HCT116 (cell line): ENCODE data around the gene HSP90AB1. TPM values are rescaled to one million over a fixed set of nuclear protein-coding genes. Genes with fewer than 3 reads are reported as not detected.

ENCODE experiments used
- ATAC-seq: fragments of 200-7000 bp; cut with Tn5 transposase; 2 replicates; pipeline ENCODE4 v1.9.1; 2020; ENCODE audit warnings: mild to moderate bottlenecking, moderate library complexity
- BruUV-seq: library from RNA; stranded (reverse); fragments of 400-500 nt; replicated peaks from 2 replicates; lab custom pipeline; 2021; lab: Mats Ljungman, UMichigan
- CTCF ChIA-PET: fragments of 300-600 bp; sonication (Branson Sonifier 250); formaldehyde crosslinking; loops from one replicate; lab custom pipeline; 2021; ENCODE audit warnings: antibody characterized with exemption; lab: Charles Lee
- POLR2A ChIA-PET: fragments of 300-600, 350-600 bp; sonication (Branson Sonifier 250); formaldehyde crosslinking; loops from one replicate; lab custom pipeline; 2021; ENCODE audit warnings: antibody characterized with exemption; lab: Charles Lee
- RAD21 ChIA-PET, 2 experiments: fragments of 300-600 bp; sonication (Branson Sonifier 250); formaldehyde crosslinking; loops; one replicate each; lab custom pipeline; 2023; ENCODE audit warnings: low total read pairs in 2 of 2; ENCODE audit not compliant: uncharacterized antibody in 2 of 2, unreplicated experiment in 2 of 2, low non-redundant PET in 1 of 2; lab: Charles Lee
- DNase-seq: peaks from one replicate; pipeline ENCODE4 v3.0.0-alpha.2; 2010; ENCODE audit warnings: low read depth, low spot score
- H2AFZ ChIP-seq: fragments of 200-600 bp; shearing (Covaris generic), sonication (generic); 2 replicates; pipeline ENCODE4 v1.6.1; 2017; ENCODE audit warnings: low read depth, mixed run types, mixed read lengths, antibody characterized with exemption, low read length; ENCODE audit not compliant: poor library complexity, severe bottlenecking
- H3K27ac ChIP-seq: 2 replicates; pipeline ENCODE4 v1.5.1; 2012; ENCODE audit warnings: low read depth, low read length
- H3K27me3 ChIP-seq: fragments of 200-600 bp; sonication (generic); 2 replicates; pipeline ENCODE4 v1.6.1; 2016; ENCODE audit warnings: mixed run types, low read length, mixed read lengths; ENCODE audit not compliant: insufficient read depth
- H3K36me3 ChIP-seq, 2 experiments: fragments of 200-500 bp in 1 of 2; fragments of 200-600 bp in 1 of 2; sonication (Bioruptor generic) in 1 of 2; sonication (generic) in 1 of 2; 2 replicates each; pipeline versions ENCODE4 v1.5.1 to v1.6.1; 2014 to 2016; ENCODE audit warnings: low read length in 2 of 2, inconsistent platforms in 1 of 2, mixed read lengths in 1 of 2, mixed run types in 1 of 2; ENCODE audit not compliant: insufficient read depth in 2 of 2, control insufficient read depth in 1 of 2
- H3K4me1 ChIP-seq, 2 experiments: fragments of 200-600 bp in 1 of 2; sonication (generic) in 1 of 2; 2 replicates each; pipeline versions ENCODE4 v1.5.1 to v1.6.1; 2012 to 2017; ENCODE audit warnings: low read length in 2 of 2, inconsistent platforms in 1 of 2, mild to moderate bottlenecking in 1 of 2, mixed read lengths in 1 of 2, mixed run types in 1 of 2, moderate library complexity in 1 of 2; ENCODE audit not compliant: insufficient read depth in 2 of 2, control insufficient read depth in 1 of 2
- H3K4me2 ChIP-seq: fragments of 200-600 bp; sonication (generic); 2 replicates; pipeline ENCODE4 v1.6.1; 2017; ENCODE audit warnings: mixed run types, low read length, mixed read lengths
- H3K4me3 ChIP-seq, 2 experiments: fragments of 200-600 bp in 1 of 2; sonication (generic) in 1 of 2; replicated peaks in 1 of 2; 2 replicates each; pipeline ENCODE4 v1.5.1; 2011 to 2016; ENCODE audit warnings: low read length in 2 of 2, control low read depth in 1 of 2, low read depth in 1 of 2, mild to moderate bottlenecking in 1 of 2, mixed read lengths in 1 of 2, mixed run types in 1 of 2
- H3K79me2 ChIP-seq: fragments of 200-600 bp; sonication (generic); 2 replicates; pipeline ENCODE4 v1.6.1; 2017; ENCODE audit warnings: mild to moderate bottlenecking, mixed run types, low read length, moderate library complexity, mixed read lengths; ENCODE audit not compliant: insufficient read depth
- H3K9ac ChIP-seq: fragments of 200-600 bp; sonication (generic); 2 replicates; pipeline ENCODE4 v1.6.1; 2016; ENCODE audit warnings: low read length, mixed read lengths
- H3K9me2 ChIP-seq: fragments of 200-600 bp; sonication (generic), shearing (Covaris generic); 2 replicates; pipeline ENCODE4 v1.6.1; 2017; ENCODE audit warnings: mixed run types, mild to moderate bottlenecking, moderate library complexity; ENCODE audit not compliant: insufficient read depth
- H3K9me3 ChIP-seq, 2 experiments: fragments of 200-500 bp in 1 of 2; fragments of 200-600 bp in 1 of 2; sonication (Bioruptor generic) in 1 of 2; sonication (generic) in 1 of 2; 2 replicates each; pipeline ENCODE4 v1.6.1; 2014 to 2017; ENCODE audit warnings: low read length in 2 of 2, mixed read lengths in 2 of 2, inconsistent platforms in 1 of 2, low read depth in 1 of 2, mild to moderate bottlenecking in 1 of 2, mixed run types in 1 of 2, moderate library complexity in 1 of 2; ENCODE audit not compliant: control insufficient read depth in 1 of 2, insufficient read depth in 1 of 2
- H4K20me1 ChIP-seq: fragments of 200-600 bp; sonication (generic), shearing (Covaris generic); 2 replicates; pipeline ENCODE4 v1.6.1; 2017; ENCODE audit warnings: mixed run types, mild to moderate bottlenecking, moderate library complexity; ENCODE audit not compliant: insufficient read depth
- EGR1 ChIP-seq: IDR thresholded peaks from 2 replicates; pipeline ENCODE4 v1.6.1; 2012; ENCODE audit warnings: low read depth
- ELF1 ChIP-seq: IDR thresholded peaks from 2 replicates; pipeline ENCODE4 v1.6.1; 2012; ENCODE audit warnings: low read depth, borderline replicate concordance
- SIN3A ChIP-seq: IDR thresholded peaks from 2 replicates; pipeline ENCODE4 v1.6.1; 2012; ENCODE audit warnings: low read depth
- intact Hi-C: fragments of 100-400 bp; cut with micrococcal nuclease; formaldehyde crosslinking; loops from 2 replicates; pipeline ENCODE4 v1.10.0; 2022
- total RNA-seq: library from RNA; stranded (reverse); gene quantifications from one replicate; pipeline ENCODE4 v1.2.1, GENCODE V29; 2021; ENCODE audit not compliant: unreplicated experiment
- TF ChIP-seq, protein P1 (sequence below): IDR thresholded peaks from 2 replicates; pipeline ENCODE4 v1.6.1; 2012; ENCODE audit warnings: low read depth
- TF ChIP-seq, protein P2 (sequence below): IDR thresholded peaks from 2 replicates; pipeline ENCODE4 v1.6.1; 2012
- TF ChIP-seq, protein P3 (sequence below): IDR thresholded peaks from 2 replicates; pipeline ENCODE4 v1.6.1; 2011; ENCODE audit warnings: mild to moderate bottlenecking, low read length, moderate library complexity; ENCODE audit not compliant: insufficient replicate concordance; ENCODE audit errors: extremely low read depth
- TF ChIP-seq, protein P4 (sequence below), 3 experiments: fragments of 200-600 bp in 1 of 3; sonication (generic) in 1 of 3; IDR thresholded peaks in 2 of 3; conservative IDR thresholded peaks in 1 of 3; 2 replicates each; pipeline ENCODE4 v1.5.1; 2012 to 2017; ENCODE audit warnings: low read depth in 2 of 3, low read length in 2 of 3, antibody characterized with exemption in 1 of 3, borderline replicate concordance in 1 of 3, control low read depth in 1 of 3, mild to moderate bottlenecking in 1 of 3, mixed read lengths in 1 of 3, mixed run types in 1 of 3, moderate library complexity in 1 of 3; ENCODE audit not compliant: insufficient read depth in 1 of 3

HSP90AB1 gene
- total RNA-seq, 1 experiment from 2014 or later: 2,554 TPM

DNA sequence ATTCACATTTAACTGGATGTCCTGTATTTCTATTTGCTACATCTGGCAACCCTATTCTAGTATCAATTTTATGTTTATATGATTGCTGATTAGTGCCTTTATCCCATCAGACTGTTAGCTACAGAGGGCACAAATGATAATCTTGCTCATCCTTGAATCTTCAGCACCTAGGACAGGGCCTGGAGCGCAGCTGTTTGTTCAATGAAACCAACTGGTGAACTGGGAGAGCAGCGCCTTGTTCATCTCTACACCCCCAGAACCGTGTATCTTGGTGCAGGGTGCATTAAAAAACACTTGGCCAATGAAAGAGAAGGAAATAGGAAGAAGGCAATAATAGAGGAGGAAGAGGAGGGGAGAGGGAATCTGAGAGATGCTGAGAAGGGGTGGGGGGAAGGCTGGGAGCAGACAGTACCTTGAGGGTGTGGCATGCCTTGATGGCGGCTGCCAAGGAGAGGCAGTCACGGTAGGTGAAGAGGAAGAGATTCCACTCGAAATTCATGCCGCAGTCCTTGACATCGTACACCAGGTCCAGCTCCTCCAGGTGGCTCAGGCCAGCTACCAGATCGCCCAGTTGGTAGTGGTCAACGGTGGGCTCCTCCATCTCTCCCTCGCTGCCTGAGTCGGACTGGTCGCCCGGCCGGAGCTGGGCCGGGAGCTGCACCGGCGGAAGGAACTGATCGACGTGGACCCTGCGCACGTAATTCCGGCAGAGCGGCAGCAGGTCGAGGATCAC is 38.8 kb downstream of the HSP90AB1 start:
- H3K9ac ChIP-seq: no peak overlapping the region
- no peaks in the 10 kb centered on the region for H3K4me1 ChIP-seq
- no peaks in the 10 kb centered on the region for H3K79me2 ChIP-seq
- RAD21 ChIA-PET: no interaction called here
- intact Hi-C loops: no loop called here
- no peak overlapping the region for H3K27ac ChIP-seq
- no peaks in the 10 kb centered on the region for H3K9me3 ChIP-seq
- no peaks in the 10 kb centered on the region for H3K9me2 ChIP-seq
- no peak for DNase-seq
- no peak overlapping the region for H3K4me2 ChIP-seq
- TF ChIP-seq, protein P1, sequence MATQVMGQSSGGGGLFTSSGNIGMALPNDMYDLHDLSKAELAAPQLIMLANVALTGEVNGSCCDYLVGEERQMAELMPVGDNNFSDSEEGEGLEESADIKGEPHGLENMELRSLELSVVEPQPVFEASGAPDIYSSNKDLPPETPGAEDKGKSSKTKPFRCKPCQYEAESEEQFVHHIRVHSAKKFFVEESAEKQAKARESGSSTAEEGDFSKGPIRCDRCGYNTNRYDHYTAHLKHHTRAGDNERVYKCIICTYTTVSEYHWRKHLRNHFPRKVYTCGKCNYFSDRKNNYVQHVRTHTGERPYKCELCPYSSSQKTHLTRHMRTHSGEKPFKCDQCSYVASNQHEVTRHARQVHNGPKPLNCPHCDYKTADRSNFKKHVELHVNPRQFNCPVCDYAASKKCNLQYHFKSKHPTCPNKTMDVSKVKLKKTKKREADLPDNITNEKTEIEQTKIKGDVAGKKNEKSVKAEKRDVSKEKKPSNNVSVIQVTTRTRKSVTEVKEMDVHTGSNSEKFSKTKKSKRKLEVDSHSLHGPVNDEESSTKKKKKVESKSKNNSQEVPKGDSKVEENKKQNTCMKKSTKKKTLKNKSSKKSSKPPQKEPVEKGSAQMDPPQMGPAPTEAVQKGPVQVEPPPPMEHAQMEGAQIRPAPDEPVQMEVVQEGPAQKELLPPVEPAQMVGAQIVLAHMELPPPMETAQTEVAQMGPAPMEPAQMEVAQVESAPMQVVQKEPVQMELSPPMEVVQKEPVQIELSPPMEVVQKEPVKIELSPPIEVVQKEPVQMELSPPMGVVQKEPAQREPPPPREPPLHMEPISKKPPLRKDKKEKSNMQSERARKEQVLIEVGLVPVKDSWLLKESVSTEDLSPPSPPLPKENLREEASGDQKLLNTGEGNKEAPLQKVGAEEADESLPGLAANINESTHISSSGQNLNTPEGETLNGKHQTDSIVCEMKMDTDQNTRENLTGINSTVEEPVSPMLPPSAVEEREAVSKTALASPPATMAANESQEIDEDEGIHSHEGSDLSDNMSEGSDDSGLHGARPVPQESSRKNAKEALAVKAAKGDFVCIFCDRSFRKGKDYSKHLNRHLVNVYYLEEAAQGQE: peak; percentile 71
- TF ChIP-seq EGR1 (no peak), ELF1 (no peak), SIN3A (no peak)
- TF ChIP-seq, protein P2, sequence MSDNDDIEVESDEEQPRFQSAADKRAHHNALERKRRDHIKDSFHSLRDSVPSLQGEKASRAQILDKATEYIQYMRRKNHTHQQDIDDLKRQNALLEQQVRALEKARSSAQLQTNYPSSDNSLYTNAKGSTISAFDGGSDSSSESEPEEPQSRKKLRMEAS: no peak
- TF ChIP-seq, protein P3, sequence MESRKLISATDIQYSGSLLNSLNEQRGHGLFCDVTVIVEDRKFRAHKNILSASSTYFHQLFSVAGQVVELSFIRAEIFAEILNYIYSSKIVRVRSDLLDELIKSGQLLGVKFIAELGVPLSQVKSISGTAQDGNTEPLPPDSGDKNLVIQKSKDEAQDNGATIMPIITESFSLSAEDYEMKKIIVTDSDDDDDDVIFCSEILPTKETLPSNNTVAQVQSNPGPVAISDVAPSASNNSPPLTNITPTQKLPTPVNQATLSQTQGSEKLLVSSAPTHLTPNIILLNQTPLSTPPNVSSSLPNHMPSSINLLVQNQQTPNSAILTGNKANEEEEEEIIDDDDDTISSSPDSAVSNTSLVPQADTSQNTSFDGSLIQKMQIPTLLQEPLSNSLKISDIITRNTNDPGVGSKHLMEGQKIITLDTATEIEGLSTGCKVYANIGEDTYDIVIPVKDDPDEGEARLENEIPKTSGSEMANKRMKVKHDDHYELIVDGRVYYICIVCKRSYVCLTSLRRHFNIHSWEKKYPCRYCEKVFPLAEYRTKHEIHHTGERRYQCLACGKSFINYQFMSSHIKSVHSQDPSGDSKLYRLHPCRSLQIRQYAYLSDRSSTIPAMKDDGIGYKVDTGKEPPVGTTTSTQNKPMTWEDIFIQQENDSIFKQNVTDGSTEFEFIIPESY: no peak
- TF ChIP-seq, protein P4, sequence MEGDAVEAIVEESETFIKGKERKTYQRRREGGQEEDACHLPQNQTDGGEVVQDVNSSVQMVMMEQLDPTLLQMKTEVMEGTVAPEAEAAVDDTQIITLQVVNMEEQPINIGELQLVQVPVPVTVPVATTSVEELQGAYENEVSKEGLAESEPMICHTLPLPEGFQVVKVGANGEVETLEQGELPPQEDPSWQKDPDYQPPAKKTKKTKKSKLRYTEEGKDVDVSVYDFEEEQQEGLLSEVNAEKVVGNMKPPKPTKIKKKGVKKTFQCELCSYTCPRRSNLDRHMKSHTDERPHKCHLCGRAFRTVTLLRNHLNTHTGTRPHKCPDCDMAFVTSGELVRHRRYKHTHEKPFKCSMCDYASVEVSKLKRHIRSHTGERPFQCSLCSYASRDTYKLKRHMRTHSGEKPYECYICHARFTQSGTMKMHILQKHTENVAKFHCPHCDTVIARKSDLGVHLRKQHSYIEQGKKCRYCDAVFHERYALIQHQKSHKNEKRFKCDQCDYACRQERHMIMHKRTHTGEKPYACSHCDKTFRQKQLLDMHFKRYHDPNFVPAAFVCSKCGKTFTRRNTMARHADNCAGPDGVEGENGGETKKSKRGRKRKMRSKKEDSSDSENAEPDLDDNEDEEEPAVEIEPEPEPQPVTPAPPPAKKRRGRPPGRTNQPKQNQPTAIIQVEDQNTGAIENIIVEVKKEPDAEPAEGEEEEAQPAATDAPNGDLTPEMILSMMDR (IDR thresholded peaks at IDR 0.05 in 2 of 3, conservative IDR thresholded peaks at IDR 0.05 in 1 of 3; ENCODE audit: borderline replicate concordance in 1 of 3, insufficient read depth in 1 of 3, low read depth in 2 of 3, low read length in 2 of 3): no peak
- no peak overlapping the region for H3K4me3 ChIP-seq
- H2AFZ ChIP-seq: no peak overlapping the region
- no peaks in the 10 kb centered on the region for H4K20me1 ChIP-seq
- peaks cover 51% of the 10 kb centered on the region for H3K27me3 ChIP-seq
- CTCF ChIA-PET: no interaction called here
- H3K36me3 ChIP-seq: no peaks in the 10 kb centered on the region
- POLR2A ChIA-PET: no interaction called here
- BruUV-seq: no TSS peak
- ATAC-seq: no peak
